ENCODE measurements around the gene TTYH3. TPM values are rescaled to one million over a fixed set of nuclear protein-coding genes. Genes with fewer than 3 reads are reported as not detected.

Gene TTYH3
- total and polyA plus RNA-seq, 8 donors: 4.9 to 31.9 (median 8.6) TPM

DNA sequence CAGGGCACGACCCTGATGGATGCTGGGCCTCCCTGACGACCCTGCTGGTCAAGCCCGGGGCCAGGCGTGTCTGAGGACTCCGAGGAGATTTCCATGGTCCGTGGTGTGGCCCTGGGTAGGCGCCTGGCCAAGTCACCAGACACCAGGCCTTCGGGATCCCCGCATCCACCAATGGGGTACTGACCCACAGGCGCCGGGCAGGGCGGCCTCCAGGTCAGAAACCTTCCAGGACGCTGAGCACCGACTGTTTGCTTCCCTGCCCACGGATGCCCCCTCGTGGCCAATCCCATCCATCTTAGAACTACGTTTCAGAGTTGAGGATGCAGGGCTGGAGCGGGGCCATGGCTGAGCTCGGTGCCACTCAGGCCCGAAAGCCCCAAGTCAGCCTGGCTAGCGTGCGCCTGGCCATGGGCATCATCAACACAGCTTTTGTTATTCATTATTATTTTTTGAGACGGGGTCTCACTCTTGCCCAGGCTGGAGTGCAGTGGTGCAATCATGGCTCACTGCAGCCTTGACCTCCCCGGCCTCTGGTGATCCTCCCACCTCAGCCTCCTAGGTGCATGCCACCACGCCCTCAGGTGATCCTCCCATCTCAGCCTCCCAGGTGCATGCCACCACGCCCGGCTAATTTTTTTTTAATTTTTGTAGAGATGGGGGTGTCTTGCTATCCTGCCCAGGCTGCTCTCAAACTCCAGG is 49.2 kb downstream of the TTYH3 start:
- TF ChIP-seq, protein P1, sequence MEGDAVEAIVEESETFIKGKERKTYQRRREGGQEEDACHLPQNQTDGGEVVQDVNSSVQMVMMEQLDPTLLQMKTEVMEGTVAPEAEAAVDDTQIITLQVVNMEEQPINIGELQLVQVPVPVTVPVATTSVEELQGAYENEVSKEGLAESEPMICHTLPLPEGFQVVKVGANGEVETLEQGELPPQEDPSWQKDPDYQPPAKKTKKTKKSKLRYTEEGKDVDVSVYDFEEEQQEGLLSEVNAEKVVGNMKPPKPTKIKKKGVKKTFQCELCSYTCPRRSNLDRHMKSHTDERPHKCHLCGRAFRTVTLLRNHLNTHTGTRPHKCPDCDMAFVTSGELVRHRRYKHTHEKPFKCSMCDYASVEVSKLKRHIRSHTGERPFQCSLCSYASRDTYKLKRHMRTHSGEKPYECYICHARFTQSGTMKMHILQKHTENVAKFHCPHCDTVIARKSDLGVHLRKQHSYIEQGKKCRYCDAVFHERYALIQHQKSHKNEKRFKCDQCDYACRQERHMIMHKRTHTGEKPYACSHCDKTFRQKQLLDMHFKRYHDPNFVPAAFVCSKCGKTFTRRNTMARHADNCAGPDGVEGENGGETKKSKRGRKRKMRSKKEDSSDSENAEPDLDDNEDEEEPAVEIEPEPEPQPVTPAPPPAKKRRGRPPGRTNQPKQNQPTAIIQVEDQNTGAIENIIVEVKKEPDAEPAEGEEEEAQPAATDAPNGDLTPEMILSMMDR (IDR thresholded peaks at IDR 0.05): peak; percentile 35 to 65 (median 55)
- WGBS, 2 donors: 25 to 33% methylated on average over 27 of the region's 27 CpGs
- DNase-seq (peak; percentile 66 to 92 (median 85)), ATAC-seq (peak; percentile 80 to 91 (median 85)), FAIRE-seq (no peak)
- H3K36me3 ChIP-seq: no peaks in the 10 kb centered on the region
- H3K27ac ChIP-seq: no peak overlapping the region
- no peaks in the 10 kb centered on the region for H3K9me3 ChIP-seq
- H3K27me3 ChIP-seq: peaks cover 0 to 2% (median 0%) of the 10 kb centered on the region in 4 donors
- H3K4me1 ChIP-seq: no peaks in the 10 kb centered on the region
- intact Hi-C loops (cut with DNase I): loop anchor here in 2 of 3 donors (10.0 kb wide), 2 partner anchors 206 to 226 kb away; partner anchors contain the start of gene GRIFIN (in 1 of the 2)
- H3K4me3 ChIP-seq: no peak overlapping the region

DNA sequence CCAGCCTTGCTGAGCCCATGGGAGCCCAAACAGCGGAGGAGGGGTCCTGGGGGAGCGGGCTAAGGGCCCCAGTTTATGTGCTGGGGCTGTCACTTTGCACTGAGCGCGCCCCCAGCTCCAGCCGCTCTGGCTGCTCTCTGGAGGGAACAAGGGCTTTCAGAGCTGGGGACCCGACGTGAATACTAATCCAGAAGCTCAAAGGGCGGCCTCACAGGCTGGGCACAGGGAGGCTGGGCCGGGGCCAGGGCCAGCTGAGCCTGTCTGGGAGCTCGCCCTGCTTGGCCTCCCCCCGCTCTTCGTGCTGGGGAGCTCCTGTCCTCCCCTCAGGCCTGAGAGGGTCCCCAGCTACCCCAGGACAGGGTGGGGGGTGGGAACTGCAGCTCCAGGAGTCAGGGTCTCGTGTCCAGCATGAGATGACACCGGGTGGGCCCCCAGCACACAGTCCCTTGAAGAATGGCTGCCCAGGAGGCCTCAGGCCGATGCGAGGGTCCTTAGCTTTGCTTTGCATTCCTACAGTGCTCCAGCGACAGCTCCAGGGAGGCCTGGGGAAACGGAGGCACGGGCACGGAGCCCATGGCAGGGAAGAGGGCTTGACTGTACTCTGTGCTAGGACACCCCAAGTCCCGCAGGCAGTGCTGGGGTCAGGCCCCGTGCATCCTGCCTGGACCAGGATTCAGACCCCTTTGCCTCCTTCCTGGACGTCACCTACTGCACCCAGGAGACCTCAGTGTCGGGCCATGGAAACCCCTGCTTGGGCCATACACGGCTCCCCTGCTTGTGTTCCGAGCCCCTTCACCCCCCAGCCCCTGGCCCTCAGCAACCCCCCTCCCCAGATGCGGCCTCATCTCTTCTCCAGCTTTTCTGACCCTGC is 50.4 kb downstream of the TTYH3 start:
- Histone ChIP-seq H3K4me1 (no peaks in the 10 kb centered on the region), H3K36me3 (no peaks in the 10 kb centered on the region), H3K4me3 (no peak overlapping the region), H3K27me3 (peaks cover 0 to 10% (median 0%) of the 10 kb centered on the region in 4 donors), H3K9me3 (no peaks in the 10 kb centered on the region), H3K27ac (no peak overlapping the region)
- intact Hi-C loops (cut with DNase I): loop anchor here in 2 of 3 donors (10.0 kb wide), 2 partner anchors 207 to 227 kb away; partner anchors contain the start of gene GRIFIN (in 1 of the 2)
- 75 to 84% methylated on average over 25 to 27 of the region's 27 CpGs for WGBS, 2 donors
- DNase-seq: no peak
- FAIRE-seq: no peak
- no peak for ATAC-seq
- TF ChIP-seq, protein P1 (IDR thresholded peaks at IDR 0.05): no peak

DNA sequence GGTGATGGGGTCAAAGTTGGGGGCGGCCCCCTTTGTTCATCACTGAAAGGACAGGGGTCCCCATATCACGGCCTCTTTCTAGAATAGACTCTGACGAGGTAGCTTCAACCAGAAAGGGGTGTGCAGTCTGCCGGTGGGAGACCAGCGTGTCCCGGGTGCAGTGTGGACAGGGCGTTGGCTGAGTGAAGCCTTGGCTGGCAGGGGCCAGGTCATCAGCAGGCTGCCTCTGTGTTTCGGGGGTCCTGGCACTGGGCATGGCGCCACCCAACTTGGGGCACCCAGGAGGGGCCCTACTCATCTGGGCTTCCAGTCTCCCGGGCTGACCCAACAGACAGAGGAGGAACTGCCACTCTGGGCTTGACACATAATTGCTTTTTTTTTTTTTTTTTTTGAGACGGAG is 52.7 kb downstream of the TTYH3 start:
- Histone ChIP-seq H3K27me3 (peaks cover 0 to 16% (median 0%) of the 10 kb centered on the region in 4 donors), H3K4me3 (no peak overlapping the region), H3K9me3 (no peaks in the 10 kb centered on the region), H3K36me3 (no peaks in the 10 kb centered on the region), H3K27ac (no peak overlapping the region), H3K4me1 (peaks cover 0 to 3% (median 0%) of the 10 kb centered on the region in 3 donors)
- TF ChIP-seq, protein P1 (IDR thresholded peaks at IDR 0.05): no peak
- DNase-seq: no peak
- intact Hi-C loops (cut with DNase I): loop anchor here in 2 of 3 donors (10.0 kb wide), 2 partner anchors 210 to 230 kb away; partner anchors contain the start of gene GRIFIN (in 1 of the 2)
- 89 to 92% methylated on average over 10 to 11 of the region's 11 CpGs for WGBS, 2 donors
- no peak for ATAC-seq
- no peak for FAIRE-seq

DNA sequence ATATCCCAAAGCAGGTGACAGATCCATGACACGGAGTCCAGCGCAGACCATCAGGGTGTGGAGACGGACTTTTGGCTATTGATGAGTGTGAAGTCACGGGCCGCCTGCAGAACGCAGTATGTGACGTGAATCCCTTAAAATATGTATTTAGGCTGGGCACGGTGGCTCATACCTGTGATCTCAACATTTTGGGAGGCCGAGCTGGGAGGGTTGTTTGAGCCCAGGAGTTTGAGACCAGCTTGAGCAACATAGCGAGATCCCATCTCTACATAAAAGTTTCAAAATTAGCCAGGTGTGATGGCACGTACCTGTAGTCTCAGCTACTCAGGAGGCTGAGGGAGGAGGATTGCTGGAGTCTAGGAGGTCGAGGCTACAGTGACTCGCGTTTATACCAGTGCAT is 54.3 kb downstream of the TTYH3 start:
- H3K27me3 ChIP-seq: peaks cover 0 to 16% (median 0%) of the 10 kb centered on the region in 4 donors
- no peak overlapping the region for H3K4me3 ChIP-seq
- DNase-seq: no peak
- 76 to 86% methylated on average over 14 of the region's 14 CpGs for WGBS, 2 donors
- H3K4me1 ChIP-seq: peaks cover 0 to 3% (median 0%) of the 10 kb centered on the region in 3 donors
- H3K27ac ChIP-seq: no peak overlapping the region
- ATAC-seq: no peak
- no peaks in the 10 kb centered on the region for H3K9me3 ChIP-seq
- no peaks in the 10 kb centered on the region for H3K36me3 ChIP-seq
- intact Hi-C loops (cut with DNase I): loop anchor here in 2 of 3 donors (10.0 kb wide), 2 partner anchors 211 to 231 kb away; partner anchors contain the start of gene GRIFIN (in 1 of the 2)
- TF ChIP-seq, protein P1 (IDR thresholded peaks at IDR 0.05): no peak
- no peak for FAIRE-seq
